Neuronal stem cell (in vitro differentiated cells): ENCODE measurements around the gene MTHFS. TPM values are rescaled to one million over a fixed set of nuclear protein-coding genes. Genes with fewer than 3 reads are reported as not detected.

Source experiments
- DNase-seq: peaks from one replicate; pipeline ENCODE4 v3.0.0-alpha.2; 2013; ENCODE audit warnings: low spot score
- H2AFZ ChIP-seq: one replicate; pipeline ENCODE4 v1.6.1; 2013; ENCODE audit warnings: mild to moderate bottlenecking, low read length, inconsistent platforms
- H2AK5ac ChIP-seq: 2 replicates; pipeline ENCODE4 v1.6.1; 2013; ENCODE audit warnings: low read depth, mild to moderate bottlenecking, inconsistent platforms, low read length, moderate library complexity, mixed read lengths
- H2BK120ac ChIP-seq: 2 replicates; pipeline ENCODE4 v1.6.1; 2013; ENCODE audit warnings: low read depth, mild to moderate bottlenecking, inconsistent platforms, low read length, moderate library complexity, mixed read lengths
- H2BK12ac ChIP-seq: one replicate; pipeline ENCODE4 v1.6.1; 2013; ENCODE audit warnings: low read length, inconsistent platforms
- H2BK15ac ChIP-seq: 2 replicates; pipeline ENCODE4 v1.6.1; 2013; ENCODE audit warnings: mild to moderate bottlenecking, low read length, inconsistent platforms, mixed read lengths
- H2BK5ac ChIP-seq: one replicate; pipeline ENCODE4 v1.6.1; 2013; ENCODE audit warnings: inconsistent platforms, mild to moderate bottlenecking, low read length, moderate library complexity
- H3K14ac ChIP-seq: one replicate; pipeline ENCODE4 v1.6.1; 2013; ENCODE audit warnings: low read length, inconsistent platforms
- H3K18ac ChIP-seq: 2 replicates; pipeline ENCODE4 v1.6.1; 2013; ENCODE audit warnings: low read length, inconsistent platforms
- H3K23ac ChIP-seq: 2 replicates; pipeline ENCODE4 v1.6.1; 2013; ENCODE audit warnings: low read depth, mild to moderate bottlenecking, mixed read lengths, low read length, inconsistent platforms; ENCODE audit not compliant: poor library complexity
- H3K27ac ChIP-seq: replicated peaks from 3 replicates; pipeline ENCODE4 v1.5.1; 2013; ENCODE audit warnings: low read length, inconsistent platforms
- H3K27me3 ChIP-seq, 3 experiments: 2 replicates each; pipeline ENCODE4 v1.6.1; 2013; ENCODE audit warnings: low read length in 3 of 3, mild to moderate bottlenecking in 2 of 3, inconsistent platforms in 1 of 3, low read depth in 1 of 3, mixed read lengths in 1 of 3, moderate library complexity in 1 of 3; ENCODE audit not compliant: control insufficient read depth in 3 of 3, insufficient read depth in 3 of 3
- H3K36me3 ChIP-seq, 2 donors: replicated peaks in 1 of 2; 2 replicates each; pipeline ENCODE4 v1.6.1; 2013; ENCODE audit warnings: low read length in 2 of 2; ENCODE audit not compliant: control insufficient read depth in 2 of 2, insufficient read depth in 2 of 2
- H3K4ac ChIP-seq: 2 replicates; pipeline ENCODE4 v1.6.1; 2013; ENCODE audit warnings: inconsistent platforms, mild to moderate bottlenecking, low read length, moderate library complexity
- H3K4me1 ChIP-seq, 2 donors: 1 replicate in 1 of 2; 2 replicates in 1 of 2; pipeline ENCODE4 v1.6.1; 2013; ENCODE audit warnings: low read length in 2 of 2, low read depth in 1 of 2; ENCODE audit not compliant: control insufficient read depth in 2 of 2, insufficient read depth in 1 of 2
- H3K4me2 ChIP-seq: one replicate; pipeline ENCODE4 v1.6.1; 2013; ENCODE audit warnings: mild to moderate bottlenecking, low read length, inconsistent platforms; ENCODE audit not compliant: insufficient read depth, poor library complexity, severe bottlenecking
- H3K4me3 ChIP-seq, 2 donors: 2 replicates each; pipeline ENCODE4 v1.5.1; 2013; ENCODE audit warnings: low read length in 2 of 2, mild to moderate bottlenecking in 2 of 2, inconsistent platforms in 1 of 2, moderate library complexity in 1 of 2
- H3K79me1 ChIP-seq: one replicate; pipeline ENCODE4 v1.6.1; 2013; ENCODE audit warnings: low read depth, mild to moderate bottlenecking, inconsistent platforms, low read length, moderate library complexity
- H3K9ac ChIP-seq: one replicate; pipeline ENCODE4 v1.6.1; 2013; ENCODE audit warnings: mild to moderate bottlenecking, low read depth, low read length, inconsistent platforms; ENCODE audit not compliant: poor library complexity
- H3K9me3 ChIP-seq, 2 donors: replicated peaks in 1 of 2; 2 replicates each; pipeline versions ENCODE3 to v1.6.1; 2013; ENCODE audit warnings: low read length in 2 of 2, mild to moderate bottlenecking in 2 of 2, inconsistent platforms in 1 of 2, low read depth in 1 of 2, mixed read lengths in 1 of 2, moderate library complexity in 1 of 2; ENCODE audit not compliant: control insufficient read depth in 2 of 2, insufficient read depth in 1 of 2
- H4K8ac ChIP-seq: one replicate; pipeline ENCODE4 v1.6.1; 2013; ENCODE audit warnings: low read depth, mild to moderate bottlenecking, inconsistent platforms, low read length, moderate library complexity
- H4K91ac ChIP-seq: one replicate; pipeline ENCODE4 v1.6.1; 2013; ENCODE audit warnings: low read length, low read depth, mild to moderate bottlenecking, inconsistent platforms; ENCODE audit not compliant: poor library complexity
- WGBS, 2 donors: extraction: QIAGEN DNeasy Blood & Tissue Kit; methylation state at CpG; one replicate each; pipeline ENCODE4 v1.1.7; 2013; ENCODE audit warnings: missing lambda C conversion rate in 2 of 2, mixed read lengths in 1 of 2; ENCODE audit not compliant: insufficient read length in 2 of 2, insufficient replicate concordance in 1 of 2; ENCODE audit errors: extremely low coverage in 2 of 2; 5-methylcytosine and 5-hydroxymethylcytosine counted together
- small RNA-seq: library from polyadenylated mRNA; stranded (forward); fragments of <200 nt; extraction: miRNeasy Mini kit (QIAGEN cat#:217004); gene quantifications from one replicate; pipeline ENCODE3, GENCODE V24; 2013; ENCODE audit not compliant: insufficient read depth

MTHFS gene

DNA sequence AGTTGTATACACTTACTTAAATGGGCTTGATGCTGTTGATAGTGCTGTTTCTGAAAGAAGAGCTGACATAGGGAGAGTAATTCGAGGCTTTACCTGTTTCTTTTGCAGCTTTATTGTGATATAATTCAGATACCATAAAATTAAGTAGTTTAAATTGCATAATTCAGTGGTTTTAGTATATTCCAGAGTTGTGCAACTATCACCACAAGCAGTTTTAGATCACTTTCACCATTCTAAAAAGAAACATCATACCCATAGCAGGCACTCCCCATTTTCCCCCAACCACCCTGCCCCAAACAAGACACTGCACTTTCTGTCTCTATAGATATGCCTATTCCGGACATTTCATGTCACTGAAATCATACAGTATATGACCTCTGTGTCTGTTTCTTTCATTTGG lies 98.5 kb downstream of the MTHFS start:
- whole genome bisulfite sequencing, 2 donors: no CpG with 5 or more reads among the region's 2 CpGs
- Histone ChIP-seq H3K4ac (no peak overlapping the region), H2BK15ac (no peak overlapping the region), H3K9me3 (no peaks in the 10 kb centered on the region), H3K36me3 (no peaks in the 10 kb centered on the region), H3K18ac (no peak overlapping the region), H3K4me3 (no peak overlapping the region), H2BK5ac (no peak overlapping the region), H4K8ac (no peak overlapping the region), H3K4me1 (no peaks in the 10 kb centered on the region), H2BK12ac (no peak overlapping the region), H2AFZ (no peak overlapping the region), H3K27me3 (no peaks in the 10 kb centered on the region), H3K23ac (no peak overlapping the region), H3K79me1 (no peaks in the 10 kb centered on the region), H2AK5ac (no peak overlapping the region), H2BK120ac (no peak overlapping the region), H3K27ac (no peak overlapping the region), H4K91ac (no peak overlapping the region), H3K4me2 (no peak overlapping the region), H3K9ac (no peak overlapping the region), H3K14ac (no peak overlapping the region)
- DNase-seq: no peak

Small RNA genes lying within 50 kb of the gene (small RNA-seq; reads per million reads assigned to genes)
- gene RNU6-667P: not detected
